D721Med (cell line): ENCODE results near the gene PLA2R1.

Experiments used
- DNase-seq: peaks from one replicate; pipeline ENCODE4 v3.0.0; 2011; ENCODE audit warnings: low spot score; ENCODE audit not compliant: insufficient read length
- FAIRE-seq: peaks from 2 replicates; lab custom pipeline; 2011; peaks lifted over from hg19 to GRCh38; lab: Jason Lieb, UNC
- CTCF ChIP-seq: IDR thresholded peaks from 2 replicates; pipeline ENCODE4 v1.5.1; 2012; ENCODE audit warnings: mild to moderate bottlenecking, control low read depth; ENCODE audit not compliant: insufficient read depth; ENCODE audit errors: missing control alignments

Gene PLA2R1

DNA sequence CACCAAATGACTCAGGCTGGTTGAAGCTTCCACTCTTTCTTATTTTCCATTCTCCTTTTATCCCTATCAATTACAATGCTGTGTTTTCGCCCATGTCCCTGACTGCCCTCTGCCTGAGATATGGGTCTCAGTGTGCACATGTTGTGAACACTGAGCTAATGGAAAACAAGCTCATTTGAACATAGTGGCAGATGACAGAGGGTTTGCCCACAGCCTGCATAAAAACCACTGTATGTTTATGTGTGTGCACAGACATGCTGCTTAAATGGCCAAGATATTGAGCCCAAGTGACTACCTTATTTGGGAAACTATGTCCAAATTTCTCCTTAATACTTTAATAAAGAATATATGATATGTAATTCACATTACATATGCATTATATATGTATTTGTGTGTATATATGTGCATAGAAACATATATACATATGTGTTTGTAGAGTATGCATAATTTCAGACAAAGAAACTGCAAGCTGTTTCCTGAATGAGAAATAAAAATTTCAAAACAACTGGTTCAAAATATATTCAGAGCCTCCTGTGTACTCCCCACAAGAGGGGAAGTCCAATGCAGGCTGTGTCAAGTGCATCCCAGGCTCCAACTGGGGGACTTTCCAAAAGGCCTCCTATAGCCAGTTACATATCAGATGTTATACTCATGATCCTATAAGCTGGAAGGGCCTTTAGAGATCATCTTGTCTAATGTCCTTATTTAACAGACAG is 171.7 kb downstream of the PLA2R1 start:
- FAIRE-seq (no peak), DNase-seq (no peak)
- no peak for TF ChIP-seq CTCF

GRCh38 chr2:159882130-159882745 is 180.2 kb downstream of the PLA2R1 start:
- FAIRE-seq (no peak), DNase-seq (no peak)
- no peak for TF ChIP-seq CTCF
